Panc1 (cell line): ENCODE data around the gene CCDC107.

Experiments
- CTCF ChIP-seq: fragments of 450-650 bp; IDR thresholded peaks from 2 replicates; pipeline ENCODE4 v1.5.1; 2017; ENCODE audit warnings: mild to moderate bottlenecking
- SIN3A ChIP-seq: IDR thresholded peaks from 2 replicates; pipeline ENCODE4 v1.6.1; 2012; ENCODE audit warnings: low read depth, mild to moderate bottlenecking, low read length, moderate library complexity, borderline replicate concordance; ENCODE audit not compliant: insufficient read depth

GRCh38 chr9:35658137-35658967, at the start of gene CCDC107:
- TF ChIP-seq CTCF (no peak), SIN3A (no peak)
